Measurements from ENCODE around the gene RHOF.

Gene RHOF

DNA sequence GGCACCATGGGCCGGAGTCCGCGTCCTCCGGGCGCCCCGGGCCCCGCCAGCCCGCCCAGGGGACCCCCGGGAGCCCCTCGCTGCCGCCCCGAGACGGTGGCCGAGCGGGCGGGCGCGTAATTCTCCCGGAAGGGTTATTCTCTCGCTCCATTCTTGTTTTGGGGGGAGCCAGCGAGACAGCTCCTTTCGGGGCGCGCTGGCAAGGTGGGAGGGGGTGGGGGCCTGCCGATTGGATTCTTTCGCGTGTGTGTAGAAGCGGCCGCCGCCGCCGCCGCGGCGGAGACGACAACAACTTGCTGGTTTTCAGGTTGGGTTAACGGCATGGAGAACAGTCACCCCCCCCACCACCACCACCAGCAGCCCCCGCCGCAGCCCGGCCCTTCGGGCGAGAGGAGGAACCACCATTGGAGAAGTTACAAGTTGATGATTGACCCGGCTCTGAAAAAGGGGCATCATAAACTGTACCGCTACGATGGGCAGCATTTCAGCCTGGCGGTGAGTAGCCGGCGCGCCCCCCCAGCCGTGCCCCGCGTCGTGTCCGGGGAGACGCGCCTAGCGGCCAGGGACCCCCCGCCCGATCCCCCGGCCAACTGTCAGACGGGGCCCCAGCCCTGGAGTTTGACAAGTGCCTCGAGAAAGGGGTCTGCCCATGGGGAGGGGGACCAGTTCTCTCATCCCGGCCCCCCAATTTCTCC is 11.1 kb upstream of the RHOF start:
- DNase-seq (ENCODE audit: extremely low read depth, insufficient read length): peak; percentile 76
- Histone ChIP-seq H3K27me3 (replicated peaks; ENCODE audit: control insufficient read depth, insufficient read depth, low read length) (no peaks in the 10 kb centered on the region), H3K4me3 (replicated peaks; ENCODE audit: low read depth, low read length) (peak overlapping the region; percentile 82), H3K36me3 (ENCODE audit: control insufficient read depth, insufficient read depth, low read length) (peaks cover 14% of the 10 kb centered on the region)
- TF ChIP-seq, protein P1, sequence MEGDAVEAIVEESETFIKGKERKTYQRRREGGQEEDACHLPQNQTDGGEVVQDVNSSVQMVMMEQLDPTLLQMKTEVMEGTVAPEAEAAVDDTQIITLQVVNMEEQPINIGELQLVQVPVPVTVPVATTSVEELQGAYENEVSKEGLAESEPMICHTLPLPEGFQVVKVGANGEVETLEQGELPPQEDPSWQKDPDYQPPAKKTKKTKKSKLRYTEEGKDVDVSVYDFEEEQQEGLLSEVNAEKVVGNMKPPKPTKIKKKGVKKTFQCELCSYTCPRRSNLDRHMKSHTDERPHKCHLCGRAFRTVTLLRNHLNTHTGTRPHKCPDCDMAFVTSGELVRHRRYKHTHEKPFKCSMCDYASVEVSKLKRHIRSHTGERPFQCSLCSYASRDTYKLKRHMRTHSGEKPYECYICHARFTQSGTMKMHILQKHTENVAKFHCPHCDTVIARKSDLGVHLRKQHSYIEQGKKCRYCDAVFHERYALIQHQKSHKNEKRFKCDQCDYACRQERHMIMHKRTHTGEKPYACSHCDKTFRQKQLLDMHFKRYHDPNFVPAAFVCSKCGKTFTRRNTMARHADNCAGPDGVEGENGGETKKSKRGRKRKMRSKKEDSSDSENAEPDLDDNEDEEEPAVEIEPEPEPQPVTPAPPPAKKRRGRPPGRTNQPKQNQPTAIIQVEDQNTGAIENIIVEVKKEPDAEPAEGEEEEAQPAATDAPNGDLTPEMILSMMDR (IDR thresholded peaks at IDR 0.05; ENCODE audit: insufficient read depth, low read length, poor library complexity, severe bottlenecking): no peak

DNA sequence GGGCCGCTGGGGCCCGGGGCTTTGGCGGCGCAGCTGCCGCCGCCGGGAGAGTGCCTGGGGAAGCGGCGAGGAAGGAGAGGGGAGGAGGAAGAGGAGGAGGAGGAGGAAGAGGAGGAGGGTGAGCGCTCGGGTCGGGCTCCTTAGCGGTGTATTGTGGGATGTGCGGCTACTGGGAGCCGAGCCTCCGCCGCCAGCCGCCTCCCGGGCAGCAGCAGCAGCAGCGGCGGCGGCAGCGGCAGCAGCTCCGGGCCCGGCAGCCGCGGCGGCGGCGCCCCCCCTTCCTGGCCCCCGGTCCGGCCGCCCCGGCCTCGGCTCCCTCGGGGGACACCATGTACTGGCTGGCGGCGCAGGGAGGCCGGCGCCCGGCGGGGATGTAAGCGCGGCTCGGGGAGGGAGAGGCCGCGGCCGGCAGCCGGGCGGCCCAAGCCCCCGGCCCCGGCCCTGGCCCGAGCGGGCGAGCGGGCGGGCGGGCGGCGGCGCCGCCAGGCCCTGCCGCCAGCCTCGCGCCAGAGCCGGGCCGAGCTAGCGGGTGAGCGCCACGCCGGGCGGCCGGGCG is 10.5 kb upstream of the RHOF start, which contains the start of gene SETD1B:
TSS of gene SETD1B (plus strand) at position 149 of the 556 bp plus-strand sequence. CDS start 729 bp downstream, outside the sequence.
- H3K4me3 ChIP-seq (replicated peaks; ENCODE audit: low read depth, low read length): peak within 1 kb of the TSS; percentile 82
- TF ChIP-seq, protein P1 (IDR thresholded peaks at IDR 0.05; ENCODE audit: insufficient read depth, low read length, poor library complexity, severe bottlenecking): no peak

DNA sequence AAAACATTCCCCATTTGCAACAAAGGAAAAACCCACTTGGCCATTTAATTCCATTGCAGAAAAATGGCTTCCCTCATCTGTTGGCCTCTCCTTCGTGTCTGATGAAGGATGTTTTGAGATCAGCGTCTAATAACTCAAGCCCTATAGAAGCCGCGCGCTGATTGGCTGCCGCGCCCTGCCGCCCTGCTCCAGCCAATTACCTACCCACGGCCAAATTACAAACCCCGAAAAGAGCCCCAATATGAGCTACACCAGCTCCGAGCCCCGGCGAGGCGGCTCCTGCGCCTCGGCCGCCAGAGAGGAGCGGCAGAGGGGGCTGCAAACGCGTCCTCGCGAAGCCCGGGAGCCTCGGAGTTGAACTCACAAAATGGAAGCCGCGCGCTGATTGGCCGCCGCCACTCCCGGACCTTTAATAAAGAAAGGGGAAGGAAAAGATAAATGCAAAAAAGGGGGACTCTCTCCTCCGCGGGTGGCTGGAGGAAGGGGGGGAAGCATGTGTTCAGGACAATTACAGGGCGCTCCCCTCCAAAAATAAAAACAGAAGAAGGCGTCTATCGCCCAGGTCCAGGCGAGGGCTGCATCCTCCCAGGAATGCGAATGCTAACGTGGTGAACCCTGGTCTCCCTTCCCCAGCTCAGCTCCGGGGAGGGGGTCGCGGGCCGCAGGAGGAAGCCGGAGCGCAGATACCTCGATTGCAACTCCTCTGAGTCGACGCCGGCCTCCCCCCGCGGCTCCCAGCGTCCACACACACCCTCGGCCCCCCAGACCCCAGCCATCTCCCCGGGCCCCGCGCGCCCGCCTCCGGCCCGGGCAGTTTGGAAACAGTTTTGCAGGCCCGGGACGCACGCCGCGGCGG is 9.6 kb upstream of the RHOF start:
- Histone ChIP-seq H3K36me3 (ENCODE audit: control insufficient read depth, insufficient read depth, low read length) (peaks cover 12% of the 10 kb centered on the region), H3K4me3 (replicated peaks; ENCODE audit: low read depth, low read length) (peak overlapping the region; percentile 82), H3K27me3 (replicated peaks; ENCODE audit: control insufficient read depth, insufficient read depth, low read length) (no peaks in the 10 kb centered on the region)
- DNase-seq (ENCODE audit: extremely low read depth, insufficient read length): peak; percentile 97
- TF ChIP-seq, protein P1 (IDR thresholded peaks at IDR 0.05; ENCODE audit: insufficient read depth, low read length, poor library complexity, severe bottlenecking): no peak

More for the DNA sequence above, 10.5 kb upstream of the RHOF start, which contains the start of gene SETD1B:
- no peaks in the 10 kb centered on the region for H3K27me3 ChIP-seq (replicated peaks; ENCODE audit: control insufficient read depth, insufficient read depth, low read length)
- peaks cover 8% of the 10 kb centered on the region for H3K36me3 ChIP-seq (ENCODE audit: control insufficient read depth, insufficient read depth, low read length)
- peak; percentile 57 for DNase-seq (ENCODE audit: extremely low read depth, insufficient read length)

DNA sequence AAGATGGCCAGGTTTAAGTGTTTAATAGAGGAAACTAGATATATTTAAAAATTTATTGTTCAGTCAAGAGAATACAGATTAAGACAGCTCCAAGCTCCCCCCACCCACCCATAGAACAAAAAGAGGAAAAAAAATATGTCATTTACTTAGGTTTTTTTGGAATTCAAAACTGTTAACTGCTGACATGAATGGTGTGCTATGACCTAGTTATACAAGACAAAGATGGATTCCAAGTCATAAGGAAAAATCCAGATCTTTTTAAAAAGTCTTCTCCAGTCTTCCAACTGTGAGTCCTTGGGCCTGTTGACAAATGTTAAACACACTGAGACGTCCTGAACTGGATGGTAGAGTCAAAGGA is 9.0 kb upstream of the RHOF start:
- peaks cover 15% of the 10 kb centered on the region for H3K36me3 ChIP-seq (ENCODE audit: control insufficient read depth, insufficient read depth, low read length)
- no peak for DNase-seq (ENCODE audit: extremely low read depth, insufficient read length)
- TF ChIP-seq, protein P1 (IDR thresholded peaks at IDR 0.05; ENCODE audit: insufficient read depth, low read length, poor library complexity, severe bottlenecking): no peak
- H3K27me3 ChIP-seq (replicated peaks; ENCODE audit: control insufficient read depth, insufficient read depth, low read length): no peaks in the 10 kb centered on the region
- H3K4me3 ChIP-seq (replicated peaks; ENCODE audit: low read depth, low read length): peak overlapping the region; percentile 82

DNA sequence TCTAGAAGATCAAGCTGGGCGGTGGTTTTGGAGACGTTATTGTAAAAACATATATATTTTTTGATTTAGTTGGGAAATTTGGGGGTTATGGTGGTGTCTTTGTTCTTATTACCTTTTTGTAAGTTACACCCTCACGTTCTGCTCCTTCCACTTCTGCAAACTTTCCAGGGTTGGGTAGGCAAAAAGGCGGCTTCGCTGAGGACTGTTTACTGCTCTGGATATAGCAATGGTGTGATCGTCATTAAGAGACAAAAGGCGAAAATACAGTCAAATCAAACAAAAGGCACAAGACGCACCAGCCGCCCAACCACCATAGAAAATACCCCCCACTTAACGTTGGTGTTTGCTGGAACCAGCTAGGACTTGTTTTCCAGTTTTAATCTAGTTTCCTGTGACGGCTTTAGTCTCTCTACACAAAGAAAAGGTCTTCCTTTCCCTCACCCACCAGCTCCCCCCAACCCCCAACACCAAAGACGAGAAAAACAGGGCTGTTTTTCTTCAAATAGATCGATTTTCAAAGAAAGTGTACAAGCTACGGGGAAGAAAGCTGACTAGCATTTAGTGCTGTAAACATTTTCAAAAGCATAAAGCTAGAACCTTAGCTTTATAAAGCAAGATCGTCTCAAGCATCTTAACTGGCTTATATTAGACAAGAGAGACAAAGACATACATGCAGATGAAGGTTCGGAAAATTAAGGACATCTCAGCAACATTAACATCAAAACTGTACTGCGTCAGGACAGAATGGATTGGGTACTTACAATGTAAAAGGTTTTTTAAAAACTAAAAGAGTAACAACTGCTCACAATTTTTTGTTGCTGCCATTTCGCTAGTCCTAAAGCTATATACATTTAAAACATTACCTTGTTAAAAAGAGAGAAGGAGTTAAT is 8.4 kb upstream of the RHOF start:
- no peak for DNase-seq (ENCODE audit: extremely low read depth, insufficient read length)
- TF ChIP-seq, protein P1 (IDR thresholded peaks at IDR 0.05; ENCODE audit: insufficient read depth, low read length, poor library complexity, severe bottlenecking): no peak
- Histone ChIP-seq H3K36me3 (ENCODE audit: control insufficient read depth, insufficient read depth, low read length) (peaks cover 19% of the 10 kb centered on the region), H3K27me3 (replicated peaks; ENCODE audit: control insufficient read depth, insufficient read depth, low read length) (no peaks in the 10 kb centered on the region), H3K4me3 (replicated peaks; ENCODE audit: low read depth, low read length) (peak overlapping the region; percentile 82)
